NCI-H1694 treated with DMSO at 0.1 percent for 48 hours (cell line): ENCODE results near the gene EHMT2.
"Not testable (repeated sequence)": the region's sequence is repeated elsewhere in the genome, so short reads cannot be mapped to it uniquely, and the experiment has no call there.

Experiments
- DNase-seq: peaks from one replicate; lab custom pipeline; 2025; lab: John Stamatoyannopoulos, UW

EHMT2 gene

DNA sequence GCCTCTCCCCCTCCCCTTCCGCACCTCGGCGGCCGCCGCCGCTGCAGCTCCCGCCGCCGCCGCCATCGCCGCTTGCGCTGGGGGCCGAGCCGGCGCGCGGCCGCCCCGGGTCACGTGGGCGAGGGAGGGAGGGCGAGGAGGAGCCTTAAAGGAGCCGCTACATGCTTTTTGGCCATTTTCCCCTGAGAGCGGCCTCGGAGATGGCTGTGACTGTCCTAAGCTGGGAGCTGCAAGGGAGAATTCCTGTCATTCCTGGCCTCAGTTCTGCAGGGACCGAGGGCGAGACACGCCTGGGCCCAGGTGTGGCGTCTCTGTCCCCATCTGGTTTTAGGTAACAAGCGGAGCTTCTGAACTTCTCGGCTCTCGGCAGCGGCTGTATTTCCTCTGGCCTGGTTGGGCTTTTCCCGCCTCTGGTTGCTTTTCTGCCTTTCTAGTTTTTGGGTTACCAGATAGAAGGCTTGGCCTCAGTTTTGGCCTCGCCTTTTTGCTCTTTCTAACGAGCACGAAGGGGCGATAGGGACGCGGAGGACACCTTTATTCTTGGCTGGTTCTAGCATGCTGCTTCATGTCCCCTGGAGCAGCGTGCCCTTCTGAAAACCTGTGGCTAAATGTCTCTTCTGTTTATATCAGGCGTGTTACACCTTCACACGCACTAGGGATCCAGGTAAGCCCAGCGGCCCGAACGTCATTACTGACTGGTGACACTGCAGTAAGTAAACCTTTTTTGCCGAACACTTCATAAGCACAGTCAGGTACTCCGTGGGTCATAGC is at the start of gene EHMT2:
Gene EHMT2, minus strand, starts transcription at position 87 of the 771 bp plus-strand sequence. Its CDS starts 21 bp downstream, at position 66.
- DNase-seq, result peak; percentile 65

DNA sequence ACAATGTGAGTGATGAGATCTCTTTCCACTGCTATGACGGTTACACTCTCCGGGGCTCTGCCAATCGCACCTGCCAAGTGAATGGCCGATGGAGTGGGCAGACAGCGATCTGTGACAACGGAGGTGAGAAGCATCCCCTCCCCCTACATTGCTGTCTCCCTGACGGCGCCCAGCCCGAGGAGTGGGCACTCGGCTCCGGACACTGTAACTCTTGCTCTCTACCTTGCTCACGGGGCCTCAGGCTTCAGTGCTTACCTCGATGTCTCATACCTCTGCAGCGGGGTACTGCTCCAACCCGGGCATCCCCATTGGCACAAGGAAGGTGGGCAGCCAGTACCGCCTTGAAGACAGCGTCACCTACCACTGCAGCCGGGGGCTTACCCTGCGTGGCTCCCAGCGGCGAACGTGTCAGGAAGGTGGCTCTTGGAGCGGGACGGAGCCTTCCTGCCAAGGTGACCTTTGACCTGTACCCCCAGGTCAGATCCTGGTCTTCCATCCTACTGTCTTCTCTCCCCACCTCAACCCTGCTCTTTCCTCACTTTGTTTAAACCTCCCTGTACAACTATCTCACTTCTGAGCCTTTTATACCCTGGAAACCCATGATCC is 49.7 kb upstream of the EHMT2 start:
- DNase-seq, result no peak

DNA sequence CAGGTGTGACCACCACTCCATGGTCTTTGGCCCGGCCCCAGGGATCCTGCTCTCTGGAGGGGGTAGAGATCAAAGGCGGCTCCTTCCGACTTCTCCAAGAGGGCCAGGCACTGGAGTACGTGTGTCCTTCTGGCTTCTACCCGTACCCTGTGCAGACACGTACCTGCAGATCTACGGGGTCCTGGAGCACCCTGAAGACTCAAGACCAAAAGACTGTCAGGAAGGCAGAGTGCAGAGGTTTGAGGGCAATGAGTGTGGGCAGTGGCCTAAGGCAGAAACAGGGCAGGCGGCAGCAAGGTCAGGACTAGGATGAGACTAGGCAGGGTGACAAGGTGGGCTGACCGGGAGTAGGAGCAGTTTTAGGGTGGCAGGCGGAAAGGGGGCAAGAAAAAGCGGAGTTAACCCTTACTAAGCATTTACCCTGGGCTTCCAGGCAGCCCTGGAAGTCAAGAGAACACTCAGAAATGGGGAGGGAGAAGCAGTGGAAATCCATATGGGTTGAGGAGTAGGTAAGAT is 48.9 kb upstream of the EHMT2 start:
- DNase-seq, result no peak

DNA sequence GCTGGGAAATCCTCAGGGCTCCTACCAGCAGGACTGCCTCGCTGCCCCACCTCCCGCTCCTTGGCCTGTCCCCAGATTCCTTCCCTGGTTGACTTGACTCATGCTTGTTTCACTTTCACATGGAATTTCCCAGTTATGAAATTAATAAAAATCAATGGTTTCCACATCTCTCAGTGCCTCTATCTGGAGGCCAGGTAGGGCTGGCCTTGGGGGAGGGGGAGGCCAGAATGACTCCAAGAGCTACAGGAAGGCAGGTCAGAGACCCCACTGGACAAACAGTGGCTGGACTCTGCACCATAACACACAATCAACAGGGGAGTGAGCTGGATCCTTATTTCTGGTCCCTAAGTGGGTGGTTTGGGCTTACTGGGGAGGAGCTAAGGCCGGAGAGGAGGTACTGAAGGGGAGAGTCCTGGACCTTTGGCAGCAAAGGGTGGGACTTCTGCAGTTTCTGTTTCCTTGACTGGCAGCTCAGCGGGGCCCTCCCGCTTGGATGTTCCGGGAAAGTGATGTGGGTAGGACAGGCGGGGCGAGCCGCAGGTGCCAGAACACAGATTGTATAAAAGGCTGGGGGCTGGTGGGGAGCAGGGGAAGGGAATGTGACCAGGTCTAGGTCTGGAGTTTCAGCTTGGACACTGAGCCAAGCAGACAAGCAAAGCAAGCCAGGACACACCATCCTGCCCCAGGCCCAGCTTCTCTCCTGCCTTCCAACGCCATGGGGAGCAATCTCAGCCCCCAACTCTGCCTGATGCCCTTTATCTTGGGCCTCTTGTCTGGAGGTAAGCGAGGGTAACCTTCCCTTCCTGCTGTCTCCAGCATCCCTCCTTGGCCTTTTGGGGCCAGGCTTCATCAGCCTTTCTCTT is 48.2 kb upstream of the EHMT2 start, which contains the start of gene CFB:
Gene CFB, plus strand, starts transcription at position 589 of the 863 bp plus-strand sequence. Its CDS starts 127 bp downstream, at position 716.
- no peak for DNase-seq

DNA sequence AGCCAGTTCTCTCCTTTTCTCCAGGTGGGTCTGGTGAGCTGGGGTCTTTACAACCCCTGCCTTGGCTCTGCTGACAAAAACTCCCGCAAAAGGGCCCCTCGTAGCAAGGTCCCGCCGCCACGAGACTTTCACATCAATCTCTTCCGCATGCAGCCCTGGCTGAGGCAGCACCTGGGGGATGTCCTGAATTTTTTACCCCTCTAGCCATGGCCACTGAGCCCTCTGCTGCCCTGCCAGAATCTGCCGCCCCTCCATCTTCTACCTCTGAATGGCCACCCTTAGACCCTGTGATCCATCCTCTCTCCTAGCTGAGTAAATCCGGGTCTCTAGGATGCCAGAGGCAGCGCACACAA is 47.6 kb upstream of the EHMT2 start:
- no peak for DNase-seq

DNA sequence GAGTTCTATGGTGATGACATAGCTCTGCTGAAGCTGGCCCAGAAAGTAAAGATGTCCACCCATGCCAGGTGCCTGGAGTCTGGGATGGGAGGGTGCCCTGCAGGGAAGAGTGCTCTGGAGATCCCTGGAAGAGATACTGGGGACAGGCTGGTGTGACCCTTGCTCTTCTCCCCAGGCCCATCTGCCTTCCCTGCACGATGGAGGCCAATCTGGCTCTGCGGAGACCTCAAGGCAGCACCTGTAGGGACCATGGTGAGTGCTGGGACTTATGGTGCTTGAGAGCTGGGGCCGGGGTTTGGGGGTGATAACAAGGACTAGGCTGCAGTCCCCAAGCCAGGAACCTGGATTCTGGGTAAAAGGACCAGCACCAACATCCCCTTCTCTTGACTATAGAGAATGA is 46.2 kb upstream of the EHMT2 start:
- DNase-seq, result no peak

DNA sequence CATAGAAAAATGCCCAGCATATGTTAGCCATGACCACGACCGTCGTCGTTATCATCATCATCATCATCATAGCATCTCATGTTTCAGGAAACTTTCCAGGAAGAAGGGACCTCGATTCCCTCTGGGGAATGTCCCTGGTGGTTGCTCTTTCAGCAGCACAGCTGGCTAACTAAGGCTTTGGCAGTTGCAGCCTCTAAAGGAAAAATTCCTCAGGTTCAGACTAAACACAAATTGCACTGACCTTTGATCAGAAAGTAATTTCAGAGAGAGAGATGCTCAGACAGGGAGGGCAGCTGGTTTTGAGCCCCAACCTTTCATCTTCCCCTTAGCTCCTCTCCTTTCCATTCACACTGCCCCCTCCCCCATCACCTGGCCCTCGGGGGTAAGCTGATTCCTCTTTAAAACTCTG is 42.8 kb upstream of the EHMT2 start:
- no peak for DNase-seq

DNA sequence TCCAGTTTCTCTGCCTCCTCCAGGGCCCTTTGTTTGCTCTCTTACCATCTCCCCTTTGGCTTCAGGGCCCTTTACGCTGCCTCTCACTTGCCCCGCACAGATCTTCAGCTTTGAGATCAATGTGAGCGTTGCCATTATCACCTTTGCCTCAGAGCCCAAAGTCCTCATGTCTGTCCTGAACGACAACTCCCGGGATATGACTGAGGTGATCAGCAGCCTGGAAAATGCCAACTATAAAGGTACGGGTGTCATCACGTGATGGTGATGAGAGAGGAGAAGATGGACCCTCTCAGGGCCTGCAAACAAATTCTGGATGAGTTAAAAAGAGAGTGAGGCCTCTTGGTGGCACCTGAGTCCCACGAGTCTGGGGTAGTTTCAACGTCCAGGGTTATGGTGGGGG is 38.3 kb upstream of the EHMT2 start:
- no peak for DNase-seq

DNA sequence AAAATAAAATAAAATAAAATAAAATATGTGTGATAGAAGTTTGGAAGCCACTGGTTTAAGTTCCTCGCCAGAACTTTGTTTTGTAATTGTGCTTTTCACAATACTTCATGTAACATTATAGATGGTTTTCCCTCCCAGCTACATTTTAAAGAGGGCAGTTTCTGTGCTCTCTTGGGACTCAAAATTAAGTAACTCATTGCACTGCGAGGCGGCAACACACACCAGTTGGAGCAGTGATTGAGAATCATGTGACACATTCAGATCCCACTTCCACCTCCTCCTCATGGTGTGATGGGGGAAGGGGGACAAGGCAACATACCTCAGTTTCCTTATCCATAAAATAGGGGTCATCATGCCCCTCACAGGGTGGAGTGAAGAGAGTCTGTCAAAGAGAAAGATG is 37.5 kb upstream of the EHMT2 start:
- DNase-seq, result no peak

DNA sequence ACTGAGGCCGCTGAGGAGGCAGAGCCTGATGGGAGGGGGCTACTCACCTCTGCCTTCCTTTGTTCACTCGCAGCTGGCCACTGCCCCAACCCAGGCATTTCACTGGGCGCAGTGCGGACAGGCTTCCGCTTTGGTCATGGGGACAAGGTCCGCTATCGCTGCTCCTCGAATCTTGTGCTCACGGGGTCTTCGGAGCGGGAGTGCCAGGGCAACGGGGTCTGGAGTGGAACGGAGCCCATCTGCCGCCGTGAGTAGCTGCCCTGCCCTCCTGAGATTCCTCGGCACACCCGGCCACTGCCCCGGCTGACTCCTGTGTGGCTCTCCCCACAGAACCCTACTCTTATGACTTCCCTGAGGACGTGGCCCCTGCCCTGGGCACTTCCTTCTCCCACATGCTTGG is 36.0 kb upstream of the EHMT2 start:
- no peak for DNase-seq

DNA sequence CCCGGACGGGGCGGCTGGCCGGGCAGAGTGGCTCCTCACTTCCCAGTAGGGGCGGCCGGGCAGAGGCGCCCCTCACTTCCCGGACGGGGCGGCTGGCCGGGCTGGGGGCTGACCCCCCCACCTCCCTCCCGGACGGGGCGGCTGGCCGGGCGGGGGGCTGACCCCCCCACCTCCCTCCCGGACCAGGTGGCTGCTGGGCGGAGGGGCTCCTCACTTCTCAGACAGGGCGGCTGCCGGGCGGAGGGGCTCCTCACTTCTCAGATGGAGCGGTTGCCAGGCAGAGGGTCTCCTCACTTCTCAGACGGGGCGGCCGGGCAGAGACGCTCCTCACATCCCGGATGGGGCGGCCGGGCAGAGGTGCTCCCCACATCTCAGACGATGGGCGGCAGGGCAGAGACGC is 34.6 kb upstream of the EHMT2 start:
- not testable (repeated sequence) for DNase-seq

DNA sequence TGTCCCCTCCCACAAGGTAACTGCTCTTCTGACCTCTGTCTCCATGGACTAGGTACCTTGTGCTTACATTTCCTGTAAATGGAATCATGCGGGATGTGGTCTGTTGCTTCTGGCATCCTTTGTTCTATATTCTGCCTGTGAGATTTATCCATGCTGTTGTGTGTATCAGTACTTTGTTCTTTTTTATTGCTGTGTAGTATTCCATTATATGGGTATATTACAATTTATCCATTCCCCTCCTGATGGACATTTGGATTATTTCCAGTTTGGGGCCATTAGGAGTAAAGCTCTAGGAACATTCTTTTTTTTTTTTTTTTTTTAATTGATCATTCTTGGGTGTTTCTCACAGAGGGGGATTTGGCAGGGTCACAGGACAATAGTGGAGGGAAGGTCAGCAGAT is 33.5 kb upstream of the EHMT2 start:
- DNase-seq, result no peak

DNA sequence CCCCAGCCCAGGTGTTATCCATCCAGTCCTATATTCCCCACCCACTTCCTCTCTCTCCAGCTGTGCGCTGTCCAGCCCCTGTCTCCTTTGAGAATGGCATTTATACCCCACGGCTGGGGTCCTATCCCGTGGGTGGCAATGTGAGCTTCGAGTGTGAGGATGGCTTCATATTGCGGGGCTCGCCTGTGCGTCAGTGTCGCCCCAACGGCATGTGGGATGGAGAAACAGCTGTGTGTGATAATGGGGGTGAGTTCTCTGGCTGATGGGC is 31.1 kb upstream of the EHMT2 start:
- no peak for DNase-seq

DNA sequence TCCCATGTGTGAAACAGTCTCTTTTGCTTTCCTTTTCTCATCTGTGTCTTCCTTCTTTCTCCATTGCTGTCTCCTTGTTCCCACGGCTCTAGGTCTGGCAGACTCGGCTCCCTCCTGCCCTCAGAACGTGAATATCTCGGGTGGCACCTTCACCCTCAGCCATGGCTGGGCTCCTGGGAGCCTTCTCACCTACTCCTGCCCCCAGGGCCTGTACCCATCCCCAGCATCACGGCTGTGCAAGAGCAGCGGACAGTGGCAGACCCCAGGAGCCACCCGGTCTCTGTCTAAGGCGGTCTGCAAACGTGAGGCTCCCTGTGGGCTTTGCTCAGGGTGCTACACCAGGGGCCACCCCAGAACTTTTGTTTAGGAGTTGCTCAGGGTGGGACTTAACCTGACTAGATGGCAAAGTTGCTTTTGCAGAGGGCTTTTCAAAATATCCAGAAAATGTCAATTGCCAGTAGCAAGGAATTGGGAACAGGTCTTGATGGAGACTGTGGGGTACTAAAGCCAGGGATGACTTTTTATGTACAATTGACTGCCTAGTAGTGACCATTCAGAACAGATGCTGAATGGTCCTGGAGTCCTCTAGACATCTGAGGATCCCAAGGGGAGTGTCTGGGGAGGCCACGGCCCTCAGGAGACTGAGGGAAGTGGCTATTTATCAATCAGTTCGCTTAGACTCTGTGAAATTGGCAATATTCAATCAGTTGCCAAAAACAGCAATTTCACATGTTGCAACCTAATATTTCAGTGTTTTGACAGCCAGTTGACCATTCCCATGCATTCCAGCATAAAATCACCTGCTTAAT is 30.6 kb upstream of the EHMT2 start:
- no peak for DNase-seq

DNA sequence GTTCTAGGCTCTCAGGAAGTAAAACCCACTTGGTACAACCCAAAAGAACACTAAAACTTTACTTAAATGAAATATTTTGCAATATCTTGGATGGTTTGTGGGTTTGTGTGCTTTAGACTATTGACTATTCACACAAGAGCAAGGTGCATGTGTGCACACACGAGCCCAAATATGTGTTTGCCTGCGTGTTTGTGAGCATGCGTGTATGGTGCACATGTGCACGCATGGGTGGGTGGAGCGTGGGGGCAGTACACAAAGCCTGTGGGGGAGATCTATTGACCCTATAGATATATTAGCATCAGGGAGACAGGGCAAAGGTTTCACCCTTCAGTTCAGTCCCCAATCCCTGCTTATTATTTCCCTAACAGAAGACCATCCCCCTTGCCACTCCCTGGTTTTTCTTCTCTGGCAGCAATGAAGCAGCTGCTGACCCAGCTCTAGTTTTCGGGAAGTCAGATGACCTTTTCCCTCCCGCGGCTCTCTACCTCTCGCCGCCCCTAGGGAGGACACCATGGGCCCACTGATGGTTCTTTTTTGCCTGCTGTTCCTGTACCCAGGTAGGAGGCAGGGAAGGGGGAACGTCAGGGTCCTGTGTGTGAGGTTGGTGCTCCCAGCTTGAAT is 29.9 kb upstream of the EHMT2 start, which contains the start of gene C2:
Gene C2, plus strand, starts transcription at position 476 of the 621 bp plus-strand sequence. Its CDS starts 36 bp downstream, at position 512.
- DNase-seq, result no peak

DNA sequence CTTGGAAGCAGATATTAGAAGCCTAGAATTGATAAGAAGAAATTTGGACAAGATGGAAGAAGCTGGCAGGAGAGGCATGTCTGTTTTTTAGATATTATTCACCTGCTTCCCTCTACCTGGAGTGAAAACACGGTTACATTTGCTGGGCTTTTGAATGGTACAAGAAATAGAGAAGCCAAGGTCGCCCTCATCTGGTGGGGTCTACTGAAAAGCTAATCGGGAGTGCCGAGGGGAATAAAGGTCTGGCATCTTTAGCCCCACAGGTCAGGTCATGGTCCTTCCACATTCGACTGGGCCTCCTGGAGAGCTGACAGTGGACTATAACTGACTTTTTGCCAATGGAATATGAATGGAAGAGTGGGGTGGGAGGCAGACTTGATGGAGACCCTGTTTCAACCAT is 25.4 kb upstream of the EHMT2 start:
- DNase-seq, result no peak

DNA sequence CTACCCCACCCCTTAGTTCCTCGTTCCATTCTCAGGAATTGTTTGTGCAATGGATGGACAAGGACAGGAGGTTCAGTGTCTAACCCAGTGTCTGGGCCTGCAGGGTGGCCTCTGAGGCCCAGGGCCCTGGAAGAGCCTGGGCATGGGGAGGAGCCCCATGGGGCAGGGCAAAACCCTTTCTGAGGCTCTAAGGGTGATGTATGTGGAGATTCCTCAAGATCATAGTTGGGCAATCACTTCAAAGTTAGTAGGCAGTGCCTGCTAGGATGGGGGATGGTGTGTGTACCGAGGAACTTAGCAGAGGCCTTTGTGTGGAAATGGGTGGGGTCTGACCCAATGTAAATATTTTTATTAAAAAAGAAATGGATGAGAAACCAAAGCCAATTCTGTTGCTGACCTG is 23.3 kb upstream of the EHMT2 start:
- DNase-seq, result no peak

DNA sequence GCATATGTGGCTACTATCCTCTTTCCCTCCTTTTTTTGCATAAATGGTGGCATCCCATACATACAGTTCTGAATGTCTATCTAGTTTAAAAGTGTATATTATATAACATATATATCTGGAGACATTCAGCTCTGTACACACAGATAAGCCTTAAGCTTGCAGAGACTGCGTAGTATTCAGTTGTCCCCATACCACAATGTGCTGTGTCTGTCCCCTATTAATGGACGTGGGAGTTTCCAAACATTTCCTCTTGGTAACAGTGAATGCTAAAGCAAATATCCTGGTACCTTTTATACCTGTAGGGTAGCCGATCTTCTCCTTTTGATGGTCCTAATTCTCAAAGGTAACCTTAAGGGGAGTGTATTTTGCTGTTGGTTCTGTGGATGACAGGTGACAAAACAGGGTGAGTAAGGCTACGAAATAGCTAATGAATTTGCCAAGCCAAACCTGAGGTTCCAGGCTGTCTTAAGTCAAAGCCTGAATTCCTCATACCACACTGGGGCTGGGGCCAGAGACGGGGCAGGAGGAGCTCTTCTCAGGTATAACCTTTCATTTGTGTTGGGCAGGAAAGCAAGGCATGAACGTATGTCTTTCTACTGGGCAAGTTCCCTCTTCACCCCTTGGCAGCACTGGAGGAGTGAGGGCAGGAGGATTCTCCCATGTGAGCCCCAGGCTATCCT is 22.3 kb upstream of the EHMT2 start:
- no peak for DNase-seq

DNA sequence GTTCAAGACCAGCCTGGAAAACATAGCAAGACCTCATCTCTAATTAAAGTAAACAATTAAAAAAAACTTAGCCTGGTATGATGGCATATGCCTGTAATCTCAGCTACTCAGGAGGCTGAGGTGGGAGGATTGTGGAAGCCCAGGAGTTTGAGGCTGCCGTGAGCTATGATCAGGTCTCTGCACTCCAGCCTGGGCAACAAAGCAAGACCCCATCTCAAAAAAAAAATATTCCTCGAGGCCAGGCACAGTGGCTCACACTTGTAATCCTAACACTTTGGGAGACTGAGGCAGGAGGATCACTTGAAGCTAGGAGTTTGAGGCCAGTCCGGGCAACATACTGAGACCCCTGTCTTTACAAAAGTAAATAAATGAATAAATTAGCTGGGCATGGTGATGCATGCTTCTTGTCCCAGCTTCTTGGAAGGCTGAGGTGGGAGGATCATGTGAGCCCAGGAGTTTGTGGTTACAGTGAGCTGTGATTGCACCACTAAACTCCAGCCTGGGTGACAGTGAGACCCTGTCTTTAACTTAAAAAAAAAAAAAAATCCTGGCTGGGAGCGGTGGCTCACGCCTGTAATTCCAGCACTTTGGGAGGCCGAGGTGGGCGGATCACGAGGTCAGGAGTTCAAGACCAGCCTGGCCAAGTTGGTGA is 20.7 kb upstream of the EHMT2 start:
- no peak for DNase-seq

DNA sequence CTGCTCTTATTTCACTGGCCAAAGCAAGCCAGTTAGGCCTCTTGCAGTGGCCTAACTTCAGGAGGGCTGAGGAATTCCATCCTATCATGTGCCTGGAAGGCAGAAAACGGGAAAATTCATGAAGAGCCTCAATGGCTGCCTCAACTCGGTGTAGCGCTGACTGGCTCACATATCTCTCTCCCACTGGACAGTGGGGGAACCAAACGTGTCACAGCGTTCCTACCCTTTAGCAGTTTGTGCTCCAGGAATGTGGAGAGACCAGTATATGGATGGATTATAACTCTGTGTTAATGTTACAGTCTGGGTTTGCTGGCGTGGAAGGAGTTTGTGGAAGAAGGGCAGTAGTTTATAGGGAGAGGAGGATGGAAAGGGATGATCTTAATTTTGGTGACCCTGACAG is 18.3 kb upstream of the EHMT2 start:
- DNase-seq, result no peak
